RWPE1 (cell line): Measurements from ENCODE around the gene URAD.

Experiments used
- CTCF ChIA-PET: fragments of 350-600 bp; sonication (Branson Sonifier 250); formaldehyde crosslinking; extraction: SDS; loops from one replicate; lab custom pipeline; 2021; lab: Yijun Ruan, JAX
- POLR2A ChIA-PET: fragments of 400-600 bp; formaldehyde crosslinking; extraction: SDS; loops from one replicate; lab custom pipeline; 2020; ENCODE audit warnings: antibody characterized with exemption; ENCODE audit not compliant: low non-redundant PET; lab: Yijun Ruan, JAX
- DNase-seq: peaks from one replicate; pipeline ENCODE4 v3.0.0; 2012; ENCODE audit warnings: low spot score
- H3K27ac ChIP-seq: fragments of 450-650 bp; 2 replicates; pipeline ENCODE4 v1.5.1; 2017
- TF ChIP-seq, protein P1 (sequence below): fragments of 450-650 bp; conservative IDR thresholded peaks from 2 replicates; pipeline ENCODE4 v1.5.1; 2017; ENCODE audit warnings: low read depth, mild to moderate bottlenecking

The URAD gene

DNA sequence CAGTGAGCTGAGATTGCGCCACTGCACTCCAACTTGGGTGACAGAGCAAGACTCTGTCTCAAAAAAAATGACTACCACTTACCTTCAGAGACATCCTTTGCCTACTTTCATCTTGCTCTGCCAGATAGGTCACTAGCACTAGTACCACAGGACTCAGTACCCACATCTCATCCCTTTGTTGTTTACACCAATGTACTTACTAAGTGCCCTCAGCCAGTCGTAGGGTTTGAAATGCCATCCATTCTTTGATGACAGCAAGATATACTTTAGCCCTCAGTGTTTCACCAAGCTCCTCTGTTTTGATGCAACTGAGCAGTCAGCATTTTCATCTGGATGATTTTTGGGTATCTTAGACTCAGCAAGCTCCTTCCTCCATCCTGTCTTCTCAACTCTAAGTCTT is 6.1 kb downstream of the URAD start:
- POLR2A ChIA-PET: no interaction called here
- DNase-seq: no peak
- H3K27ac ChIP-seq: no peak overlapping the region
- TF ChIP-seq, protein P1, sequence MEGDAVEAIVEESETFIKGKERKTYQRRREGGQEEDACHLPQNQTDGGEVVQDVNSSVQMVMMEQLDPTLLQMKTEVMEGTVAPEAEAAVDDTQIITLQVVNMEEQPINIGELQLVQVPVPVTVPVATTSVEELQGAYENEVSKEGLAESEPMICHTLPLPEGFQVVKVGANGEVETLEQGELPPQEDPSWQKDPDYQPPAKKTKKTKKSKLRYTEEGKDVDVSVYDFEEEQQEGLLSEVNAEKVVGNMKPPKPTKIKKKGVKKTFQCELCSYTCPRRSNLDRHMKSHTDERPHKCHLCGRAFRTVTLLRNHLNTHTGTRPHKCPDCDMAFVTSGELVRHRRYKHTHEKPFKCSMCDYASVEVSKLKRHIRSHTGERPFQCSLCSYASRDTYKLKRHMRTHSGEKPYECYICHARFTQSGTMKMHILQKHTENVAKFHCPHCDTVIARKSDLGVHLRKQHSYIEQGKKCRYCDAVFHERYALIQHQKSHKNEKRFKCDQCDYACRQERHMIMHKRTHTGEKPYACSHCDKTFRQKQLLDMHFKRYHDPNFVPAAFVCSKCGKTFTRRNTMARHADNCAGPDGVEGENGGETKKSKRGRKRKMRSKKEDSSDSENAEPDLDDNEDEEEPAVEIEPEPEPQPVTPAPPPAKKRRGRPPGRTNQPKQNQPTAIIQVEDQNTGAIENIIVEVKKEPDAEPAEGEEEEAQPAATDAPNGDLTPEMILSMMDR: no peak
- CTCF ChIA-PET: interaction anchor here (0.6 to 0.9 kb wide), 3 partner anchors 62 to 517 kb away, joined by 3 to 4 read pairs (median 4); no protein-coding TSS in a partner anchor

- POLR2A ChIA-PET: no interaction called here
- no peak overlapping the region for H3K27ac ChIP-seq
- TF ChIP-seq, protein P1: no peak
- CTCF ChIA-PET: interaction anchor here (0.6 to 0.9 kb wide), 2 partner anchors 151 to 609 kb away, joined by 4 read pairs; no protein-coding TSS in a partner anchor
- DNase-seq: no peak
These were observed 7.3 kb downstream of the URAD start for GRCh38 chr13:27981006-27981708.

GRCh38 chr13:27980280-27980998 is 8.1 kb downstream of the URAD start:
- TF ChIP-seq, protein P1: no peak
- CTCF ChIA-PET: no interaction called here
- POLR2A ChIA-PET: no interaction called here

GRCh38 chr13:27979765-27980279 is 8.7 kb downstream of the URAD start:
- no peak overlapping the region for H3K27ac ChIP-seq
- POLR2A ChIA-PET: no interaction called here
- TF ChIP-seq, protein P1: no peak
- CTCF ChIA-PET: no interaction called here
- DNase-seq: no peak

More at GRCh38 chr13:27980280-27980998, 8.1 kb downstream of the URAD start:
- no peak overlapping the region for H3K27ac ChIP-seq
- DNase-seq: no peak

DNA sequence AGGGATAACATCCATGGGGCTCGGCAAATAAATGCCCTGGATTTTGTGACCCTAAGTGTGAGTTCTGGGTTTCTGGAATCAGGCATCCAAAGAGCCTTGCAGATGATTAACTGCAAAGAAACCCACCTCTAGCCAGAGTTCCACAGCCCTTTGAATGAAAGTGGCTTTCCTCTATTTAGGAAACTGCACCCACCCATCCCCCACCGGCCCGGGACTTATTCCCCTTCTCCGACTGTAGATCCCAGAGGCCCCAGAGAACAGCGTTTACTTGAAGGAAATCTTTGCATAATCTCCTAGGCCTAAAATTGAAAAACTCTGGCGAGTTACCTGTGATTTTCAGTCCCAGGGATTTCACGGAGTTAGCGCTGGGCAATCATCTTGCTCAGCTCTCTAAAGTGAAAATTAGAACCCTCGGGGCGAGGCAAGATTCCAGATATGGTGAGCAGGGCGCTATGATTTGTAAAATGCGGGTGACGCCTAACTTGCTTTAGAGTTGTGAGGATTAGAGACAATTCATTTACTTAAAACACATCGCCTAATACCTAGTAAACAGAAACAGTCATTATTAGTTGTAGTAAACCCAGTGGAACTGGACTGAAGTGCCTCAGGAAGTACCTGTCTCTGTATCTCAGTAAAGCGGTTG is 9.4 kb downstream of the URAD start:
- TF ChIP-seq, protein P1: no peak
- DNase-seq: no peak
- H3K27ac ChIP-seq: no peak overlapping the region
- CTCF ChIA-PET: no interaction called here
- POLR2A ChIA-PET: no interaction called here

DNA sequence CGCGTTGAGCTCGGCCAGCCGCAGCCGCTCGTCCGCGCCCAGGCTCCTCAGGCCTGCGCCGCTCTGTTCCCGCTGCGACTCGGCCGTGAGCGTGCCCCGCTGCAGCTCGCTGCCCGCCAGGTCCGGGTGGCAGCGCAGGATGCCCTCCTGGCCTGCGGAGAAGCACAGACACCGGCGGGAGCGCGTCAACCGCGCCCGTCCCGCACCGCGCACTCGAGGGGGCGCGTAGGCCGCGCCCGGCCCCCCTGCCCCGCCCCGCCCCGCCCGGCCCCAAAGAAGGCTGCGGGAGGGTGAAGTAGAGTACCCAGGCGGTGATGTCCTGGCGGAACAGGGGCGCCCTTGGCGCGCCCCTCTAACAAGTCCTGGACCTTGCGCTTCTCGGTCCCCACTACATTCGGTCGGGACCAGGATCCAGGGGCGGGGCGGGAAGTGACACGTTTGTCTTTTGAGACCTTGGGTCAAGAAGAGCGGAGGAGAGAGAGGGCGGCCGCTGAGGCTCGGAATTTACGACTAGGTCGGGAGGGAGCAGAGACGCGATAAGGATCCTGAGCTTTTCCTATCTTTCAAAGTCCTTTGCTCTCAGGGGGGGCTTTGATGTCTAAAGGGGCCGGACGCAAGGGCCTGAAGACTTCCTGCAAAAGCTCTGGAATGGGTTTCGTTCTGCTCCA is 10.1 kb downstream of the URAD start:
- POLR2A ChIA-PET: no interaction called here
- no peak overlapping the region for H3K27ac ChIP-seq
- TF ChIP-seq, protein P1: no peak
- CTCF ChIA-PET: interaction anchor here (0.6 kb wide), 1 partner anchor 545 kb away, joined by 5 read pairs; no protein-coding TSS in a partner anchor
- DNase-seq: no peak
